Esophagus muscularis mucosa (tissue), 4 donors: ENCODE data around the gene MTPN.

Experiments used
- EP300 ChIP-seq: sonication (generic); formaldehyde crosslinking; IDR thresholded peaks from one replicate; pipeline ENCODE4 v1.6.1; 2017; ENCODE audit warnings: antibody characterized with exemption
- POLR2A ChIP-seq: fragments of 450-650 bp; IDR thresholded peaks from one replicate; pipeline ENCODE4 v1.6.1; 2017; ENCODE audit warnings: antibody characterized with exemption, moderate library complexity, mild to moderate bottlenecking, low read depth
- POLR2AphosphoS5 ChIP-seq, 2 donors: sonication (generic); formaldehyde crosslinking; IDR thresholded peaks; one replicate each; pipeline ENCODE4 v1.6.1; 2017; ENCODE audit warnings: antibody characterized with exemption in 2 of 2
- TF ChIP-seq, protein P1 (sequence below), 3 experiments: fragments of 200-600 bp in 2 of 3; fragments of 450-650 bp in 1 of 3; sonication (generic) in 2 of 3; IDR thresholded peaks; one replicate each; pipeline ENCODE4 v1.5.1; 2017 to 2019; ENCODE audit warnings: antibody characterized with exemption in 3 of 3, mild to moderate bottlenecking in 2 of 3, moderate library complexity in 1 of 3

DNA sequence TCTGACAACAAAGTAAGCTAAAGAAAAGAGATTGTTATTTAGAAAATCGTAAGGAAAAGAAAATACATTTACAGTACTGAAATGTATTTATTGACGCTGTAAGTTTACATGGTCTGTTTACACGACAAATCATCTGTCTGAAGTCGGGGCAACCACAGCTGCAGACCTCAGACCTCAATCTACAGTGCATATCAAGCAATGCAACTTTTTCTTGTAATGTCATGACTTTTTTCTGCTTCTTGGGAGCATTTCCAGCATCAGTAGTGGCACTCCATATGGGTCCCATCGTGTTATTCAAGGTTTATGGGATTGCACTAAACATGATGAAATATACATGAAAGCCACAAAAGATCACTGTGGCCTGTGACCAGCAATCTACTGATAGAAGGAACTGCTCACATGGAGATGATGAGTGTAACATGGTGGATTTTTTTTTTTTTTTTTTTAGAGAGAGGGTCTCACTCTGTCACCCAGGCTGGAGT lies 77.1 kb downstream of the MTPN start:
- TF ChIP-seq POLR2A (no peak), POLR2AphosphoS5 (IDR thresholded peaks at IDR 0.05) (no peak), EP300 (no peak)
- TF ChIP-seq, protein P1, sequence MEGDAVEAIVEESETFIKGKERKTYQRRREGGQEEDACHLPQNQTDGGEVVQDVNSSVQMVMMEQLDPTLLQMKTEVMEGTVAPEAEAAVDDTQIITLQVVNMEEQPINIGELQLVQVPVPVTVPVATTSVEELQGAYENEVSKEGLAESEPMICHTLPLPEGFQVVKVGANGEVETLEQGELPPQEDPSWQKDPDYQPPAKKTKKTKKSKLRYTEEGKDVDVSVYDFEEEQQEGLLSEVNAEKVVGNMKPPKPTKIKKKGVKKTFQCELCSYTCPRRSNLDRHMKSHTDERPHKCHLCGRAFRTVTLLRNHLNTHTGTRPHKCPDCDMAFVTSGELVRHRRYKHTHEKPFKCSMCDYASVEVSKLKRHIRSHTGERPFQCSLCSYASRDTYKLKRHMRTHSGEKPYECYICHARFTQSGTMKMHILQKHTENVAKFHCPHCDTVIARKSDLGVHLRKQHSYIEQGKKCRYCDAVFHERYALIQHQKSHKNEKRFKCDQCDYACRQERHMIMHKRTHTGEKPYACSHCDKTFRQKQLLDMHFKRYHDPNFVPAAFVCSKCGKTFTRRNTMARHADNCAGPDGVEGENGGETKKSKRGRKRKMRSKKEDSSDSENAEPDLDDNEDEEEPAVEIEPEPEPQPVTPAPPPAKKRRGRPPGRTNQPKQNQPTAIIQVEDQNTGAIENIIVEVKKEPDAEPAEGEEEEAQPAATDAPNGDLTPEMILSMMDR (IDR thresholded peaks at IDR 0.05) = no peak
